Renal cortex interstitium (tissue), 11 donors: ENCODE results near the gene NGDN. TPM values are rescaled to one million over a fixed set of nuclear protein-coding genes. Genes with fewer than 3 reads are reported as not detected.
"Not testable (repeated sequence)": the region's sequence is repeated elsewhere in the genome, so short reads cannot be mapped to it uniquely, and the experiment has no call there.

ENCODE experiments used
- DNase-seq, 11 donors: peaks; one replicate each; pipeline ENCODE4 v3.0.0-alpha.2; 2013; ENCODE audit warnings: low read depth in 9 of 11, low spot score in 4 of 11; ENCODE audit errors: extremely low read depth in 1 of 11
- polyA plus RNA-seq, 3 donors: library from polyadenylated mRNA; unstranded; fragments of 120-200 nt; gene quantifications; one replicate each; pipeline ENCODE4 v1.2.1, GENCODE V29; 2013; ENCODE audit not compliant: insufficient read length in 3 of 3

Gene NGDN
- polyA plus RNA-seq, 3 donors = 60.8 to 69.8 (median 63.8) TPM

- DNase-seq = not testable (repeated sequence)
Measured at GRCh38 chr14:23456883-23457586, 12.5 kb upstream of the NGDN start.

- no peak for DNase-seq
Measured at GRCh38 chr14:23457587-23458445, 11.7 kb upstream of the NGDN start.

GRCh38 chr14:23460960-23461359 lies 8.5 kb upstream of the NGDN start:
- no peak for DNase-seq

- no peak for DNase-seq
Measured at GRCh38 chr14:23464700-23465099, 4.8 kb upstream of the NGDN start.

DNA sequence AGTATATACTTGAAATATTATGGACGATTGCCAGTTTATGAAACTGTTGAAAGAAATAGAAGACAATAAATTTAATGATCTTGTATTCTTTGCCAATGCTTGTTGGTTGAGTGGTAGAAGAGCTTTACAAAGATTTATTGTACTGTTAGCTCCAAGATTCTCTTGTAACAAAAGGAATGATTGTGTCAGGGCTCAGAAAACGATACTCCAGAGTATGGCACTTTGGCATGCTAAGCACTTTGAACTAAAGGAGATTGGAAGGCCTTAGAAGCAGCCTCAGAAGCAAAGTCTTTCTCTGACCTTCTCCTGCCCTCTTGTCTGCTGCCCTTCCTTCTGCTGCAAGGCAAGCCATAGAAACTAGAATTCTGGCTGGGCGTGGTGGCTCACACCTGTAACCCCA lies 4.2 kb upstream of the NGDN start:
- no peak for DNase-seq

GRCh38 chr14:23468704-23469126 lies 788 bp upstream of the NGDN start:
- DNase-seq = no peak

DNA sequence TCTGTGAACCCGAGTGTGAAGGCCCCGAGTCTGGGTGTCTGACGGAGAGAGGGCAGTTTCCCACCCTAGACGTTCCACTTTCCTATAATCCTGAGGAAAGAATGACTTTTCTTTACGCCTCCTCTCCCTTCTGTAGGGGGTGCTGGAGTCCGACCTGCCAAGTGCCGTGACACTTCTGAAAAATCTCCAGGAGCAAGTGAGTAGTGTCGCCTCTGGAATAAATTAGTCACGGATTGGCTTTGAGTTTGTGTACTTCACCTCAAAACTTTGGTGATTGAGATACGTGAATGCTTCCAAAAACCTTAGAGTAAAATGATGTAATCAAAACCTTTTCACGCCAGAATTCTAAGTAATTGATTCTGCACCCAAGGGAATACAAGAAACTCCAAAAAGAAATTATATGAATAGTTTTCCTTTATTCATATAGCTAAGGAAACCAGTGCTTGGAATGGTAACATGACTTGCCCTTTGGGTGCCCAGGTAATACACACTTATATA lies 452 bp downstream of the NGDN start:
- DNase-seq = no peak

- no peak for DNase-seq
Measured at GRCh38 chr14:23470947-23471346, 1.4 kb downstream of the NGDN start.

DNA sequence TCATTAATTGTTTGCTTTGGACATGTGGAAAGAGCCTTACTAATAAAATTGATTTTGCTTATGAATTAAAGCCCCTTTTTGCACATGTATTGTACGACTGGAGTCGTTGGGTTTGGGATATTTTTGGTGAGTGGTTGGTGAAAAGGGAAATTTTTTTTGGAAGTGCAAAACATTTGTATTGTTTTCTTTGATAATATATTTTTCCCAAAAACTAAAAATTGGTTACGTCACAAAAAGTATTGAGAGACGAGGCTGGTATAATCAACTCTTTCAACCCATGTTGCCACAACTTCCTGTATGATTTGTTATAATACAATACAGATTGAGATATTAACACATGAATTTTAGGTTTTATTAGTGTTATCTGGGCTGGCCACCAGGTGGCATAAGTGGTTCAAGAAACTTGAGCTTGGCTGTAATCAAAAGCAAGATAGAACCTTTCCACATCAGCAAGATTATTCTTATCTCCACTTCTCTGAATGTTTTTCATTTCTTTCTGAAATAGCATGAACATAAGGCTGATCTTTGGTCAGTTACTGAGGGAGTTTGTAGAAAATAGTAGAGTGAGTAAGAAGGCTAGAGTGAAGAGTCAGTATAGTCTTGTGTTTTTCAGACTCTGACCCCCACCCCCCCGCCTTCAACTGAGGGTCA lies 8.7 kb downstream of the NGDN start:
- DNase-seq = peak in 7 of 11 donors; percentile 20 to 49 (median 39)

DNA sequence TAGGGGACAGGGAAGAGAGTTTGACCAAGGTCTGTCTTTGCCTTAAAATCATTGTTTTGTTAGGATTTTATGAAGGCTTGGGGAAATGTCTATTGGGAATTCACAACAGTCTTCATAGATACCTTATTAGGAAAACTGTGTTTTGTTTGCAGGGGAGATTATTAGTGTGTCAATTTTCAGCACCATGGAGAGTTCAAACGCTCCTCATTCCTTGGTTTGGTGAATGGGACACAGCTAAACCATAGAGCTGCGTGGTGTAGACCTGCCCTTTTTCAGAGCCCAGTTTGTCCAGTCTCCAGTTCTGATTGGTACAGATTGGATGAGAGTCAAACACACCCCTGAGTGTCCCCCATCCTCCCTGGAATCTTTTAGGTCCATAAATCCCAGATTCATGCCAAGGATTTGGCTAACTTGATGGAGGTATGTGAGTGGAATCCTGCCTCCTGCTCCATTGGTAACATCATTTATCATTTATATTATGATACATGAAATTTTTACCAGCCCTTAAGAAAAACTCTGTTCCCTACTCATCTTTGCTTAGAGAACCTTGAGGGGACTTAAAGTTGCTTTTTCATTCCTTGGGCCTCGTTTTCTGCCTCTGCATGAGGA lies 12.0 kb downstream of the NGDN start:
- DNase-seq = peak in 3 of 11 donors; percentile 16 to 50 (median 23)

- DNase-seq = no peak
Measured at GRCh38 chr14:23481979-23482822, 12.7 kb downstream of the NGDN start.

- DNase-seq = no peak
Measured at GRCh38 chr14:23482823-23483148, 13.3 kb downstream of the NGDN start.

- no peak for DNase-seq
Measured at GRCh38 chr14:23483236-23483854, 13.8 kb downstream of the NGDN start.

DNA sequence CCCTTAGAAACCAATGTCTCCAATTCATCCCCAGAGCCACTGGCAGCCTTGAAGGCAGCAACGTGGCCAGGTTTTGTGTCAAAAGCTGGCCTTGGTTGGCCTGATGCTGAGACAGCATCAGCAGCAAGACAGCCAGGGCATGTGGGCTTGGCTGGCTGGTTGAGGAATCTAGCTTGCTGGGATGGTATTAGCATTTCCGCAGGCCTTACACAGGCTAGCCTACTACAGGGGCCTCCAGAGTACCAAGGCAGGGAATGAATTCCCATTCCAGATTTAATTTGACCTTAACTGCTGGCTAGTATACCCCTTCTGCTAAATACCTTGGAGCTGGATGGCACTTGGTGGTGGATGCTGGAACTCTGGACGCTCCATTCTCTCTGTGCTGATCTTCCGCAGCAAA lies 15.8 kb downstream of the NGDN start:
- no peak for DNase-seq

DNA sequence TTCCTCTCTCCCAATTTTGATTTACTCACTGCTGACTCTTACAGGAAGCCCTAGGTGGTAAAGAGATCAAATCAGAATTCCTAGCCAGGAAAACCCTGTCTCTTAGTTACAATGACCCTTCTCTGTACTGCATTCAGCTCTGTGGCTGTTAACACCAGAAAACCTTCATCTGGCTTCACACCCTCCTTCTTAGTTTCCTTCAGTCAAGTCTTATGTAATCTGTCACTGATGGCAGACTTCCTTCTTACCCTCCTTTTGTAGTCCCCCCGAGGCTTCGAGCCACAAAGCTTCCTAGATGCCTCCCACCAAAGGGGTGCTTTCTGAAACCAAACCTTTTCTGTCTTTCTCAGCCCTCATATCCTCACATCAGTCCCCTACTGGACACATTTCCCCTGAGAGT lies 16.5 kb downstream of the NGDN start:
- no peak for DNase-seq

DNA sequence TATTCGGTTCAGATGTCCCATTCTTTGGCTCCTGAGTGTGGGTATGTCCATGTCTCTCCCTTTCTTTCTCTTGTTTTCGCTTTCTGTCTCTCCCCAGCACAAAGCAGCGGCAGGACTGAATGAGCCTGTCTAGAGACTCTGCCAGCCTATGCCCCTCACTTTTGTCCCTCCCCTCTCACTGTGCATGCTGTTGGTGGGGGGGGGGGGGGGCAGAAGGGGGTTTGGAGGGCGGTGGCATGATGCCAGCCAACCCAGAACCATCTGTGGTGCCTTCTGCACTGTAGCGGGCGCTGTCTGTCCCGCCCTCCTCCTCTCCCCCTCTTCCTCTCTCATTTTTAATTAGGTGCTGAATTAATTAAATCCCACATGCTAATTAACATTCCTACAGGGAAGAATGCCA lies 17.7 kb downstream of the NGDN start:
- no peak for DNase-seq

DNA sequence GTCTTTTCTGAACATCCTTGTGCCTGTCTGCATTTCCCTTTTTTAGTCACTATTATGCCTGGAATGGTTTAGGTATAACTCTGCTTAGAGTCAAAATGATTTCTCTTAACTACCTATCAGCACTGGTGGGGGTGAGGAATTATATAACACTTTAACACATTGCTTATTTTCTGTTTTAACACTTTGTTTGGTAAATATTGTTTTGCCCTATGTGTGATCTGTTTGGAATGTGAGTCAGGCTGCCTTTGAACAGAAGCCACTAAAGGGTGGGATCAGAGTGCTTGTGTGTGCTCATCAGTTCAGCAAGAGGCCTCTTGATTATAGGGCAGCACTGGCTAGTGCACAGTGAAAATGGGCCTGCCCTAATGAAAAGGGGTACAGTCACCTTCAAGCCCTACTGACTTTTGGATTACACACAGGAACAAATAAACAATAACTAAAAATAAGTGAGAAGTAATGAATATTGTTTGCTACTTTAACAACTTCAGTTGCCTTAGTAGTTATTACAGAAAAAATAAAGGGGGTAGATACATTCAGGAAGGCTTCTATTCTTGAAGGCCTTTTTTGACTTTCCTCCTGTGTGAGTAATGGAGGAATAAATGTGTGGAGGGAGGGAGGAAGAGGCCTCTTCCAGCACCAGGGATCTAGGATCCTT lies 23.2 kb downstream of the NGDN start:
- DNase-seq = no peak

GRCh38 chr14:23494223-23494622 lies 24.7 kb downstream of the NGDN start:
- DNase-seq = no peak
